HG02610 (cell line): ENCODE data around the gene NPC2.

Source experiments
- ATAC-seq: cut with Tn5 transposase; IDR thresholded peaks from one replicate; pipeline ENCODE4 v1.9.1; 2021; ENCODE audit warnings: mild to moderate bottlenecking, moderate library complexity; ENCODE audit not compliant: unreplicated experiment

NPC2 gene

DNA sequence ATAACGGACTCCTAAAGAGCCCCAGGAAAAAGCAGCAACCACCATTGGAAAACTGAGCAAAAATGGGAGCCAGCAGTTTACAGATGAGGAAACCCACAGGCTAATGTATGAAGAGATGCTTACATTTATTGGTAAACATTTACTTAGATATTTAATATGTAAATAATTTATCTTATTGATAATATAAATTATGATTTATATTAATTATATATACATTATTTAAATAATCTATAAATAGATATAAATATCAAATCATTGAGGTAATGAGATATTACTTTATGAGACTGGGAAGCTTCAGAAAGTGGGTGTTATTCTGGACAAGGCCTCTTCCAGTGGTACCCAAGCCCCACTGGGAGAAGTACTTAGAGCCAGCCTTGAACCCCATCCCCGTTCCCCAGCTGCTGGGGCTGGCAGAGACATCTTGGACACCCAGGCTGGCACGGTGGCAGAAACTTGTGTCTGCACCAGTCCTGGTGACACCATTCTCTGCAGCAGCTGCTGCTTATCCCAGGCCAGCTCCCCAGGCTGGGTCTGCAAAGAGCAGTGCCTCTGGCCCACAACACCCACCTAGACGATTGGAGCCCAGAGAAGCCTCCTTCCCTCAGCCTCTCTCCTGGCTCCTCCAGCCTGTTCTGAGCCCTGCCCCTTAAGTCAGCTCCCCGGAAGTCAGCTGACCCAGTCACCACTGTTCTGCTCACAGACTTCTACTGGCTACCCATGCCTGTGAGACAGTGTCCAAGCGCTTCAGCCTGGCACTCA, 26.4 kb upstream of the NPC2 start:
- ATAC-seq: no peak

- no peak for ATAC-seq
Measured at GRCh38 chr14:74518221-74518620, 25.1 kb upstream of the NPC2 start.

DNA sequence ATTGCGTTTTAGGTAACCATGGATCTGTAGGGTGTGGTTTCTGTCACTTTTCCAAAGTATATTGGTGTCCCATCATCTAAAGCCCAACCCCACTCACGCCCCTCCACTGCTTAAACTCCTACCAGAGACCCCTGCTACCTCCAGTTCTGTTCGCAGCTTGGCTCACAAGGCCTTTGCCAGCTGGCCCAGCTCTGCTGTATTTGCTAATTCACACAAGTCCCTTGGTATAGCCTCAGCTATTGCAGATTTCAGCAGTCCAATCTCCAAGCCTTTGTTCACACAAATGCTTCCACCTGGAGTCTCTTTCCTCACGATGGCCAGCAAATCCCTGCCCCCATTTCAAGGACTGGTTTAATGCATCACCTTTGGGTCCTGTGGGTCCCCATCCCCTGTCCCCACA, 24.6 kb upstream of the NPC2 start:
- ATAC-seq: no peak

- ATAC-seq: no peak
Measured at GRCh38 chr14:74516451-74517160, 23.5 kb upstream of the NPC2 start.

- ATAC-seq: no peak
Measured at GRCh38 chr14:74515891-74516412, 22.8 kb upstream of the NPC2 start.

DNA sequence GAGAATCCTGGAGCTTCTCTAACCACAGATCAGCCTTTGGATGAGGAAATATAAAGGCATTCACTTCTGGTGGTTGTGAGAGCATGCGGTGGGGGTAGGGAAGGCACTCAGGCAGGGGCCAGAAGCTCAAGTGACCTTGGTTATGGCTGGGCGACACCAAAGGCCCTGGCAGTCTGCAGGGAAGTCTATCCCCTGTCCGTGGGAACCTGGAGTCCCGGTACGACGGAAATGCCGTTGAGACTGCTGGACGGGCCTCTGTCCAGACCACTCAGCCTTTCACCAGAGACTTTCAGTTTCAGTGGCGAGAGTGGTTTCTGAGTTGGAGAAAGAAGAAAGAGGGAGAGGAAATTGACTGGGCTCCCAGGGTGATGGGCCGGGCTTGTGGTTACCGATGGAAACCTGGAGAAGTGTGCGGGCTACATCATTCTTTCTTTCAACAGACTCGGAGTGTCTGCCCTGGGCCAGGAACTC, 21.4 kb upstream of the NPC2 start:
- no peak for ATAC-seq

GRCh38 chr14:74511966-74512830, 19.1 kb upstream of the NPC2 start:
- no peak for ATAC-seq

DNA sequence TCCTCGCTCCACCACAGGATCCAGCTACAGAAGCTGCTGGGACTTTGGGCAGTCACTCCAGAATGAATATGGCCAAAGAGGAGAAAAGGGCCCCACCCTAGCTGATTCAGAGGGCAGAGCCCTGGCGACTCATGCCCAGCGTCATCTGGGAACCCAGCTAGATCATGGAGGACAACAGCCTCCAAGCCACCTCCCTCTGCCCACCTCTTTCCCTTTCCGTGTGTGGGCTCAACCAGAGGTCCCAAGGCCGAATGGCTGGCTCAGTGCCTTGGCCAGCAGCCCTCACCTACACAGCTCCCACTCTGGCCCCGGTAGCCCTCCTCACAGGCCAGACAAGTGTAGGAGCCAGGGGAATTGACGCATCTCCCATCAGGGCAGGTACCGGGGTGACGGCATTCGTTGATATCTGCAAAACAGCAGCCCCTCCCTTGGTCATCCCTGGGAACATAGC, 17.9 kb upstream of the NPC2 start:
- ATAC-seq: no peak

DNA sequence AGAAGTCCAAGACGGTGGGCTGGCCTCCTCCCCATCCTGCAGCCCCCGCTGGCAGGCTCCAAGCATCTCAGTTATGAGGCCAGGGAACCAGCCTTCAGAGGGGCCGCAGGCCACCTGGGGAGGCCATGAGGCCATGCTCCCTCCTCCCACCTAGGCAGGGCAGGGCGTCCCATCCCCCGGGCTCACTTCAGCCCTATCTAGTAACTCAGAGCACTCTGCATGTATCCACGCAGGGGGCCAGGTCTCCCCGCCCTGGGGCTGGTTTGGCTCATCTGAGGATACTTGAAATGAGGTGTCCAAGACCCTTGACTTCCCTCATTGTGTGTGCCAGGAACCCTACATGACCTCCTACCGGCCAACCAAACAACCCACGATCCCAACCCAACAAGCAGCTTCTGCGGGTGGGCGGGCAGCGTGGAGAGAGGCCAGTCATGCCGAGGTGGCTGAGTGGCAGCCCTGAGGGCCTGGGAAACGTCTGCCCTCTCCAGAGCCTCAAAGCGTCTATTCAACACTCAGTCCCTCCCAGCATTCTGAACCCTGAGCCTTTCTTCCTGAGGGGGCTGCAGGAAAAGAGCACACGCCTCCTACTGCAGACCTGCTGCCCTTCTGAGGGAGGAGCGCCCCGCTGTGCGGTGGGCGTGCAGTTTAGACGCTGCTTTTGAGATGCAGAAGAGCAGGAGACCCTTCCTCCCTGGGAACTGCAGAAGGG, 17.3 kb upstream of the NPC2 start:
- ATAC-seq: no peak

DNA sequence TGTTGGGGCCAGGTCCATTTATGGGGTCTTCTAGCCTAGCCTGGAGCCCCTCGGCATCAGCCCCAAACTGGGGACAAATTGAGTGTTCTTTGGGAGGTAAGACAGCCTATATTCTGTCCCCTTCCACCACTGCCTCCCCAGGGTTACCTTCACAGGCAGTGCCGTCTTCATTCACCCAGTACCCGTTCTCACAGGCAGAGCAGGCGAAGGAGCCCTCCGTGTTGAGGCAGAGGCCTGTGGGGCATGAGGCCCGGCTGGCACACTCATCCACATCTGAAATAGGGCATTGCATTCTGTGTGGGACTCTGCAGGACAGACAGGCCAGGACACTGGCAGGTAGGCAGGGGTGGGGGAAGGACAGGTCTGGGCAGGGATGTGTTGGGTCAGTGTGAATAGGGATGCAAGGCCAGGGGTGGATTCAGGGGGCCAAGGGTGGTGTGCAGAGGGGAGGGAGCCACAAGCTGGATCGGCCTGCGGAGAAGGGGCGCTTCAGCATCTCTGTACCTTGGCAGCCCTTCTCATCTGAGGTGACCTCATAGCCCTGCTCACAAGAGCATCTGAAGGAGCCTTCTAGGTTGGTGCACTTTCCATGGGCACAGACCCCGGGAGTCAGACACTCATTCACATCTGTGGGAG, 16.6 kb upstream of the NPC2 start:
- ATAC-seq: no peak

DNA sequence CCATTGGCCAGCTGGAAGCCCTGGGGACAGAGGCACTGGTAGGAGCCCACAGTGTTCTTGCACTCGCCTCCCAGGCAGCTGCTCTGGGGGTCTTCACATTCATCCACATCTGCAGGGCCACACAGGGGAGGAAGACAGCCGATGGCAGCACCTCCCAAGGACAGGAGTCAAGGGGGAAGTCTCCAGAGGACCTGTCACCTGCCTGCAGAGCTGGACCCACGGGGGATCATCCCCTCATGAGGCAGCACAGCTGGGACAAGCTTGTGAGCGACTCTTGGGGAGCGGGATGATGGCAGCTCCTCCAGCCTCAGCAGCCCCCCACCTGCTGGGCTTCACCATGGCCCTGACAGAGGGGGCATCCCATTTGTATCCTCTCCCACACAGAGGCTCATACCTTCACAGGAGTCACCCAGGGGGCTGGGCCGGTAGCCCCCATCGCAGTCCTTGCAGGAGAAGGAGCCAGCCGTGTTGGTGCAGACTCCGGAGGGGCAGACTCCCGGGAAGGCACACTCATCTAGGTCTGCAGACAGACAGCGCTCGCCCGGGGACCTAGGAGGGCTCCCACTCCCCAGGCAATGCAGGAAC, 15.8 kb upstream of the NPC2 start:
- no peak for ATAC-seq

GRCh38 chr14:74508292-74508731, 15.2 kb upstream of the NPC2 start:
- no peak for ATAC-seq

DNA sequence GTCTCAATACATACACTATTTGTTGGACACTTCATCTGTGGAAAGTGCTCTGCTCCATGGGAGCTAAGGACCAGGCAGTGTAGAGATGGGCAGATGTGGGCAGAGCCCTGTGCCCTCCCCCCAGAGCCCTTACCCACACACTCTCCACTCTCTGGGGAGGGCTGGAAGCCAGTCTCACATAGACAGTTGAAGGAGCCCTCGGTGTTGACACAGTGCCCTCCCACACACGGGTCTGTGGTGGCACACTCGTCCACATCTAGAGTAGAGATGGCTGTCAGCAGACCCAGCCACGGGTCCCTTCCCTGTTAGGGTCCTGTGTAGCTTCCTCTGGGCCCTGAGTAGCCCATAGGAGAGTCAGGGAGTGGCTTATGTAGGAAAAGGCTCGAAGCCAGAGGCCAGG, 14.7 kb upstream of the NPC2 start:
- ATAC-seq: no peak

- ATAC-seq: no peak
Measured at GRCh38 chr14:74507085-74507484, 14.0 kb upstream of the NPC2 start.

GRCh38 chr14:74506411-74506851, 13.3 kb upstream of the NPC2 start:
- no peak for ATAC-seq

- ATAC-seq: no peak
Measured at GRCh38 chr14:74505831-74506230, 12.7 kb upstream of the NPC2 start.

GRCh38 chr14:74504874-74505720, 12.0 kb upstream of the NPC2 start:
- ATAC-seq: no peak

- ATAC-seq: no peak
Measured at GRCh38 chr14:74504412-74504811, 11.3 kb upstream of the NPC2 start.

DNA sequence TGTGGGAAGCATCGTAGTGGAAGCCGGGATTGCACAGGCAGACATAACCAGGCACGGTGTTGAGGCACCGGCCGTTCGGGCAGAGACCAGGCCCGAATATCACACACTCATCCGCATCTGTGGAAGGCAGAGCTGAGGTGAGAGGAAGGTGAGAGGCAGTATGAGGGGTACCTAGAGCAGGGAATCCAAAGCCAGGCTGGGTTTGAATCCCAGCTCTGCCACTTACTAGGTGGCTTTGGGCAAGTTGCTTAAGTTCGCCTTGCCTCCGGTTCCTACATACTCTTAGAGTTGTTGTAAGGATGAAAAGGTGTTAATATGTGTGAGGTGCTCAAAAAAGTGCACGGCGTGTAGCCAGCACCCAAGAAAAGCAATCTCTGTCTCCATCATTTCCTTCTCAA, 10.8 kb upstream of the NPC2 start:
- no peak for ATAC-seq
